ENCODE results near the gene REEP1. TPM values are rescaled to one million over a fixed set of nuclear protein-coding genes. Genes with fewer than 3 reads are reported as not detected.
"Not testable (repeated sequence)": the region's sequence is repeated elsewhere in the genome, so short reads cannot be mapped to it uniquely, and the experiment has no call there.

The REEP1 gene
- total RNA-seq, 1 donor from 2014 or later: 0.10 TPM

DNA sequence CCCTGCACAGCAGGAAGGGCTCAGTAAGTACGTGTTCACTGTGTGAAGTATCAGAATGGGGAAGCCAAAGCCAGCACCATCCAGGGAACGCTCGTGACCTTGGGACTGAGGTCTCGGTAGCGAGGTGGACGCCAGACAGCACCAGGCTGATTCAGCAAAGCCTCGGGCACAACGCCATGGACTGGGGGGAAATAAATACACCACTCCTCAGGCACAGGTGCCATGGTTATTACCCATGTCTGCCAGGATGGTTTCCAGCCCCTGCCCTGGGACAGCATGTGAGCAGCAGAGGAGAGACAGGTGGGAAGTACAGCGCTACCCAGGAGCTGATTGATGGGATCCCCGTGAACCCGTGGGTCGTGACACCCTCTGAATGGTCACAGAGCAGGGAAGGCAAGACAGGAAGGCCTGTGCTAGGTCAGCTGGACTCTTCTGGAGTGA is 53.0 kb downstream of the REEP1 start:
- intact Hi-C loops (cut with micrococcal nuclease): no loop called here

GRCh38 chr2:86283411-86284030 is 53.9 kb downstream of the REEP1 start:
- intact Hi-C loops (cut with micrococcal nuclease): no loop called here

DNA sequence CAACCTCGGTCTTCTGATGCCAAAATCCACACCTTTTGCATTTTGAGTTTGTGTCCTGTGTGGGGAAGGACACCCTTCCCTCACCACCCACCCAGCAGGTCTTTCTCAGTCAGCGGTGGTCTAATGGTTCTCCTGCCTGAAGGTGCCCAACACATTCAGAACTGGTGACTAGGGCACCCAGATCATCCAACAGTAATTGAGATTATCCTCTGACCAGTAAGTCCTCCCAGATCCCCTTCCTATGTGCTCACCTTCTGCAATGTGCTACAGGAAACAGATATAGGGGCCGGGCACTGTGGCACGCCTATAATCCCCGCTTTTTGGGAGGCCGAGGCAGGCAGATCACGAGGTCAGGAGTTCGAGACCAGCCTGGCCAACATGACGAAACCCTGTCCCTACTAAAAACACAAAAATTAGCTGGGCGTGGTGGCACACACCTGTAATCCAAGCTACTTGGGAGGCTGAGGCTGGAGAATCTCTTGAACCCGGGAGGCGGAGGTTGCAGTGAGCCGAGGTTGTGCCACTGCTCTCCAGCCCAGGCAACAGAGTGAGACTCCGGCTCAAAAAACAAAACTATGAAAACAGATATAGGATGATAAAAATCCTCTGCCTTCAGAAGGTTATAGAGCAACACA is 56.2 kb downstream of the REEP1 start:
- intact Hi-C loops (cut with micrococcal nuclease): no loop called here

- intact Hi-C loops (cut with micrococcal nuclease): no loop called here
These were observed 57.2 kb downstream of the REEP1 start for GRCh38 chr2:86280191-86280667.

GRCh38 chr2:86275962-86276361 is 61.5 kb downstream of the REEP1 start:
- intact Hi-C loops (cut with micrococcal nuclease): no loop called here

DNA sequence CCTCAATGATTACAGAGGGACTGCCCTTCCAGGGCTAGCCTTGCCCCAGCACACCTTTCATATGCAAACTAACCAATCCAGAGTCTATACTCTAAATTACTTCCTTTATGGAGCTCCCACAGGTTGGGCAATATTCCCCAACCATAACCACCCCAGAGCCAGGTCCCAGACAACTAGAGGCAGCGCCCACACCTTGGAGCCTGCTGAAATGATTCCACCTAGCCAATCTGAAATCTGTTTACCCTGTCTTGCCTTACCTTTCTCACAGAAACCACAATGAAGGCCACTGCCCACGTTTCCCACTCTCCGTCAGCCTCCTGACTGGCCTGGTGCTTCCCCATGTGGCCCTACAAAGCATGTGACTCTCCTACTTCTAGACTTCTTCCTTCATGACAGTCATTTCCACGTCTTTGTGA is 62.0 kb downstream of the REEP1 start:
- intact Hi-C loops (cut with micrococcal nuclease): no loop called here

- intact Hi-C loops (cut with micrococcal nuclease): no loop called here
These were observed 62.5 kb downstream of the REEP1 start for GRCh38 chr2:86274918-86275275.

- intact Hi-C loops (cut with micrococcal nuclease): no loop called here
These were observed 63.0 kb downstream of the REEP1 start for GRCh38 chr2:86274265-86274917.

- intact Hi-C loops (cut with micrococcal nuclease): no loop called here
These were observed 65.3 kb downstream of the REEP1 start for GRCh38 chr2:86272111-86272510.

GRCh38 chr2:86271248-86271647 is 66.2 kb downstream of the REEP1 start:
- intact Hi-C loops (cut with micrococcal nuclease): no loop called here

DNA sequence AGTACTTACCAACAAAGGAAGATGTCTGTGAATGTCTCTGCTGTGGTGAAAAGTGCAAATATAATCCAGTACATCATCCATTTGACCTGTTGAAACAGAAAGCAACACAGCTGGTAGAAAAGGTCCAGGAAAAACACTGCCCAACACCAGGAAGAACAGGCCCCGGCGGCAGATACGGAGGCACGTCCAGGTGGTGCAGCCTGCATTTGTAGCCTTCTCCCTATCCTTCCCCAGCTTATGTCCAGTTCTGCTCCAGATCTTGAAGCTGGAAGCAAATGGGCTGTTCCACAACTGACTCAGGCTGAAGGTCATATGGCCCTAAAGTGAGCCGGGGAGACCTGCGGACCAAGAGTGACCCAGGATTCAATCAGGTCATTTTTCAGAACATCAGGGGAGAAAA is 73.5 kb downstream of the REEP1 start:
- intact Hi-C loops (cut with micrococcal nuclease): no loop called here

DNA sequence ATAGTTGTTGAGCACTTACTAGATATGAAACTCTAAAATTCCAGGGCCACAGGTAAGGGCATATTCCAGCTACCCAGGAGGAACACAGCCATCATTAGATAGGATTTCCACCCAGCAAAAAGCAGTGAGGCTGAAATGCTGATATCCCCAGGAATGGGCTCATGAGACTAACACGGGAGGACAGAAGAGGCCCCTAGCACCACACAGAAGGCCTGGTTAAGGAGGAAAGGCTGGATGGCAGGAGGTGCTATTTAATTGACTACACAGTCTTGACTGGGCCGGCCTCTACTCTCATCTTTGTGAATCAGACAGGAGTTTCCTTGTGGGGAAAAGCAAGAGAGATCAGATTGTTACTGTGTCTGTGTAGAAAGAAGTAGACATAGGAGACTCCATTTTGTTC is 76.4 kb downstream of the REEP1 start:
- intact Hi-C loops (cut with micrococcal nuclease): no loop called here

DNA sequence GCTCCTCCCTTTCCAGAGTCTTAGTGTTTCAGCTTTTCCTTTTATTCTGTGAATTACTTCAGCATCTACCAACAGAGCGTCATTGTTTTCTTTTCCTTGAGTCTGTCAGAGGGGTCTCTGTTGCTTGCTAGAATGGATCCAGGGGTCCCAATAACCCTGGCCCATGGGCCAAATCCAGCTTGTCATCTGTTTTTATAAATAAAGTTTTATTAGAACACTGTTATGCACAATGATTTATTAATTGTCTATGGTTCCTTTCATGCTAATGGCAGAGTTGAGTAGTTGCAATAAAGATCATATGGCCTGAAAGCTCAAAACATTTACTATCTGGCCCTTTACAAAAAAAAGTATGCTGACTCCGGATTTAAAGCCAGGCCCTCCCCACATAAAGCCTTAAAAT is 79.3 kb downstream of the REEP1 start:
- intact Hi-C loops (cut with micrococcal nuclease): no loop called here

- intact Hi-C loops (cut with micrococcal nuclease): no loop called here
These were observed 80.4 kb downstream of the REEP1 start for GRCh38 chr2:86256982-86257381.

GRCh38 chr2:86256300-86256699 is 81.1 kb downstream of the REEP1 start:
- intact Hi-C loops (cut with micrococcal nuclease): no loop called here

DNA sequence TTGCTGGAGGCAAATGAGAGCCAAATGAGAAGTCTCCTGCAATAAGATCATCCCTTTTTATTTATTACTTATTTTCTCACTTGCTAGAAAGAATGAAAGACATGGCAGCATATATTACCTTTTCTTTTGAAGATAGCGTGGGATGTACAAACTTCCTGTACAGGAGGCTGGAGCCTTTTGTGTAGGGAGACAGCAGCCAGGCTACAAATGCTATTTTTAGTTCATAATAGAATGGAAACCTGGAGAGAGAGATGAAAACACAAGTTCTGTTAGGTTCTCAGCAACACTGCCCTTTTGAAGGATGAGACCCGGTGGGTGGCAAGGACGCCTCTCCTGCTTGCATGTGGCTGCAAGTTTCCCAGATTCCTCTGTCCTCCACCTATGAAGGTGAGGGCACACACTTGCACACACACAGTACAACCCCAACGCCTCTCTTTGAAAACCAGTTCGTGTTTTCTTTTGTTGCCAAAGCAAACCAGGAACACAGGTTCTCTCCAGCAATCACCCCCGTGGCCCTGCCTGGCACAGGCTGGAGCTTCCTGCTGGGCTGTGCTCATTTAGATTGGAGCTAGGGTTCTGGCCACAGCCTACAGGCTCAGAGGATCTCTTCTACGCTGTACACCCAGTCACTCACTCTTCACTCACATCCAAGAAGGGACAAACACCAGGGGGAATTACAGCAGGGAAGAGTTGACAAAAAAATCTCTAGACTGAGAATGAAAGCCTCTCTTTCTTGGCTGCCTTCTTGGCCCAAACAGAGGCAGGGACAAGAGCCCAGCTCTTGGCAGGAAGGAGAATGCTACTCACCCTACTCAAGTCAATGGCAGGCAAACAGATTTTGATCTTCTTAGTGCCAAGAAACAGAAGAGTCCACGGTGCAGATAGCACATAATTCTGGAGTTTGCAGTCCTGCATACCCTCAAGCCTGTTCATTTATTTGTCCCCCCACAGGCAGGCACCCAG is 82.6 kb downstream of the REEP1 start:
- intact Hi-C loops (cut with micrococcal nuclease): no loop called here

DNA sequence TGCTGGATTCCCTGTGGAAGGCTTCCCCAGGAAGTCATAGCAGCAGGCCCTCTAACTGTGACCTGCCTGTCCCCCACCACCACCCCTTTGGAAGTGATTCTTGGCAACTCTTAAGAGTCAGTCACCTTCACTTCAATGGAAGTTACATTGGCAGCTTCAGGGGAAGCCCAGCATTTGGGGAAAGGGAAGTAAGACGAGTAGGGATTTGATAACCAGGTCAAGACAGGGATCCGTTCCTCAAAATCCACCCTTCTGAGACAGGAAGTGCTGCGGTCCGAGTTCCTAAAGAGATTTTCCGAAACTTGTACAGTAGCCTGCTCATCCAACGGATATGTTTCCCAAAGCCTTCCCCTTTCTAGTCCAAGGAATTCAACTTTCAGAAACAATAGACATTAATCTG is 84.0 kb downstream of the REEP1 start:
- intact Hi-C loops (cut with micrococcal nuclease): no loop called here

DNA sequence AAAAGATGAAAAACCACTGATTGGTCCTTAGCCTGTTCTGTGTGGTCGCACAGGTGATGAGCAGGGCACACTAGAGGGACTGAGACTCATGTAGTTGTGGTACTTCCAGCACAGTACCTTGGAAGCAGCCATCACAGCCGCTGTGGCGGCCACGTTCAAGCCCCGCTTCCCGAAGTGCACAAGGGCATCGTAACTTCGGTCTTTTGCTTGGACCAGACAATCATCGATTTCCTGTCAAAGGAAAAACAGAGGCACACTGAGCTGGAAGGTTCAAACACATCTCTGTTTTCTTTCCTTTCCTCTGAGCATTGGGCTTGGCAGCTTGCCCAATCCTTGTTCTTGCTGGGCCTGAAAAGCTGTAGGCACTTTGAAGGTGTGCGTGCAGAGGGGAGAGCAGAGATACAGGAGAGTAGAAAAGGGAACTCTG is 85.6 kb downstream of the REEP1 start:
- intact Hi-C loops (cut with micrococcal nuclease): no loop called here

- intact Hi-C loops (cut with micrococcal nuclease): no loop called here
These were observed 87.6 kb downstream of the REEP1 start for GRCh38 chr2:86249579-86250391.

DNA sequence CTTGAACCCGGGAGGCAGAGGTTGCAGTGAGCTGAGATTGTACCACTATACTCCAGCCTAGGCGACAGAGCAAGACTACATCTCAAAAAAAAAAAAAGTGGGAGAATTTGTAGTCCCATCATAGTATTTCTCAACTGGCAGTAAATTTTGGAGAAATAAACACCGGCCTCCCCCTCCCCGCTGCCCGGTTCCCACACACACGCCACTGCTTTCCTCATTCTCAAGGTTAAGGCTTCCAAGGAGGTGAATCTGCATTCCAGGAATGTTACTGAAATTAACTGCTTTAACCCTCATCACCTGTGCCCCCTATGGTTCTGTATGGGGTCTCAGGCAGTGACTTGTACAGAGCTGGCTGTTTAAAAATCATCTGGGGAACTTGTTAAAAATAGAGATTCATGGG is 88.2 kb downstream of the REEP1 start:
- intact Hi-C loops (cut with micrococcal nuclease): no loop called here

- intact Hi-C loops (cut with micrococcal nuclease): not testable (repeated sequence)
These were observed 92.2 kb downstream of the REEP1 start for GRCh38 chr2:86245222-86245621.
